Gastroesophageal sphincter (tissue), 4 donors: Measurements from ENCODE around the gene ABCC1. TPM values are rescaled to one million over a fixed set of nuclear protein-coding genes. Genes with fewer than 3 reads are reported as not detected.
A peak's percentile ranks its signal among the peaks of the same experiment; 100 is the strongest.

Experiments
- ATAC-seq: fragments of 150-250 bp; one replicate; pipeline ENCODE4 v1.9.1; 2016; ENCODE audit warnings: mild to moderate bottlenecking, moderate library complexity
- H3K27ac ChIP-seq, 4 donors: fragments of 200-600 bp; sonication (generic) in 3 of 4; 1 replicate in 3 of 4; 2 replicates in 1 of 4; pipeline ENCODE4 v1.5.1; 2016 to 2019
- H3K27me3 ChIP-seq: fragments of 200-600 bp; sonication (generic); one replicate; pipeline ENCODE4 v1.5.1; 2019
- H3K36me3 ChIP-seq, 2 donors: fragments of 200-600 bp; sonication (generic); one replicate each; pipeline ENCODE4 v1.5.1; 2019; ENCODE audit warnings: control low read depth in 1 of 2
- H3K4me1 ChIP-seq, 3 donors: fragments of 200-600 bp; sonication (generic); 1 replicate in 2 of 3; 2 replicates in 1 of 3; pipeline ENCODE4 v1.5.1; 2016 to 2019; ENCODE audit warnings: control low read depth in 2 of 3
- H3K4me3 ChIP-seq, 2 donors: fragments of 200-600 bp; sonication (generic); one replicate each; pipeline ENCODE4 v1.5.1; 2019; ENCODE audit warnings: mild to moderate bottlenecking in 1 of 2, moderate library complexity in 1 of 2
- H3K9me3 ChIP-seq, 3 donors: fragments of 200-600 bp; sonication (generic); one replicate each; pipeline ENCODE4 v1.5.1; 2017 to 2019; ENCODE audit warnings: control low read depth in 2 of 3
- EP300 ChIP-seq: sonication (generic); formaldehyde crosslinking; IDR thresholded peaks from one replicate; pipeline ENCODE4 v1.6.1; 2017; ENCODE audit warnings: antibody characterized with exemption, mild to moderate bottlenecking
- POLR2A ChIP-seq, 2 donors: fragments of 450-650 bp; IDR thresholded peaks; one replicate each; pipeline ENCODE4 v1.6.1; 2017; ENCODE audit warnings: antibody characterized with exemption in 2 of 2, mild to moderate bottlenecking in 2 of 2, moderate library complexity in 1 of 2
- POLR2AphosphoS5 ChIP-seq: sonication (generic); formaldehyde crosslinking; IDR thresholded peaks from one replicate; pipeline ENCODE4 v1.6.1; 2017; ENCODE audit warnings: antibody characterized with exemption
- WGBS, 2 donors: methylation state at CpG; one replicate each; pipeline ENCODE4 v1.1.5; 2018; ENCODE audit warnings: low coverage in 1 of 2; 5-methylcytosine and 5-hydroxymethylcytosine counted together
- total RNA-seq, 4 donors: library from RNA; depleted of rRNA; stranded (reverse); fragments of >200 nt; gene quantifications; one replicate each; pipeline ENCODE4 v1.1.0, GENCODE V29; 2016
- TF ChIP-seq, protein P1 (sequence below), 4 experiments: fragments of 200-600 bp in 2 of 4; fragments of 450-650 bp in 2 of 4; sonication (generic) in 1 of 4; IDR thresholded peaks; one replicate each; pipeline ENCODE4 v1.5.1; 2017 to 2019; ENCODE audit warnings: antibody characterized with exemption in 4 of 4, mild to moderate bottlenecking in 2 of 4, moderate library complexity in 2 of 4

ABCC1 gene
- total RNA-seq, 4 donors from 2014 or later: 50.8 to 122 (median 63.1) TPM

DNA sequence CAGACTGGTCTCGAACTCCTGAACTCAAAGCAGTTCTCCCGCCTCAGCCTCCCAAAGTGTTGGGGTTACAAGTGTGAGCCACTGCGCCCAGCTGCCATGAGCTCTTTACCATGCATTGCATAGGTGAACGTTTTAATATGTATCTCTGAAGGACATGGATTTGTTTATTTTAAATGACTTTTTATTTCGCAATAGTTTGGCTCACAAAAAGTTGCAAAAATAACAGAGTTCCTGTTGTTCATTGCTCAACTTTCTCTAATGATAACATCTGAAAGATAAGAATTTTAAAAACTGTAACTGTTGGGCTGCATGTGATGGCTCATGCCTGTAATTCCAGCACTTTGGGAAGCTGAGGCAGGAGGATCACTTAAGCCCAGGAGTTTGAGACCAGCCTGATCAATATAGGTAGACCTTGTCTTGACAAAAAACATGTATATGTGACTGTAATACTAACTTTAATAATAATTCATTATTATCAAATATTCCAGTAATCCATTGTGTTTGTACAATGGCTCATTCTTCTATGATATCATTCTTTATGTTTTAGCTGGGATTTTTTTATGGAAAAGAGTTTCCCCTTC lies 80.1 kb downstream of the ABCC1 start:
- no peaks in the 10 kb centered on the region for H3K9me3 ChIP-seq
- no peak overlapping the region for H3K4me3 ChIP-seq
- TF ChIP-seq, protein P1, sequence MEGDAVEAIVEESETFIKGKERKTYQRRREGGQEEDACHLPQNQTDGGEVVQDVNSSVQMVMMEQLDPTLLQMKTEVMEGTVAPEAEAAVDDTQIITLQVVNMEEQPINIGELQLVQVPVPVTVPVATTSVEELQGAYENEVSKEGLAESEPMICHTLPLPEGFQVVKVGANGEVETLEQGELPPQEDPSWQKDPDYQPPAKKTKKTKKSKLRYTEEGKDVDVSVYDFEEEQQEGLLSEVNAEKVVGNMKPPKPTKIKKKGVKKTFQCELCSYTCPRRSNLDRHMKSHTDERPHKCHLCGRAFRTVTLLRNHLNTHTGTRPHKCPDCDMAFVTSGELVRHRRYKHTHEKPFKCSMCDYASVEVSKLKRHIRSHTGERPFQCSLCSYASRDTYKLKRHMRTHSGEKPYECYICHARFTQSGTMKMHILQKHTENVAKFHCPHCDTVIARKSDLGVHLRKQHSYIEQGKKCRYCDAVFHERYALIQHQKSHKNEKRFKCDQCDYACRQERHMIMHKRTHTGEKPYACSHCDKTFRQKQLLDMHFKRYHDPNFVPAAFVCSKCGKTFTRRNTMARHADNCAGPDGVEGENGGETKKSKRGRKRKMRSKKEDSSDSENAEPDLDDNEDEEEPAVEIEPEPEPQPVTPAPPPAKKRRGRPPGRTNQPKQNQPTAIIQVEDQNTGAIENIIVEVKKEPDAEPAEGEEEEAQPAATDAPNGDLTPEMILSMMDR (IDR thresholded peaks at IDR 0.05): no peak
- no peak for TF ChIP-seq EP300
- peak; percentile 10 for TF ChIP-seq POLR2AphosphoS5
- no peak for TF ChIP-seq POLR2A (IDR thresholded peaks at IDR 0.05)
- peaks cover 0 to 36% of the 10 kb centered on the region in 2 donors for H3K36me3 ChIP-seq
- no peaks in the 10 kb centered on the region for H3K27me3 ChIP-seq
- ATAC-seq: no peak
- 43 to 66% methylated on average over 2 to 5 of the region's 5 CpGs for WGBS, 2 donors
- peaks cover 0 to 97% (median 38%) of the 10 kb centered on the region in 3 donors for H3K4me1 ChIP-seq
- H3K27ac ChIP-seq: peak overlapping the region in 3 of 4 donors; percentile 66 to 87 (median 87)

DNA sequence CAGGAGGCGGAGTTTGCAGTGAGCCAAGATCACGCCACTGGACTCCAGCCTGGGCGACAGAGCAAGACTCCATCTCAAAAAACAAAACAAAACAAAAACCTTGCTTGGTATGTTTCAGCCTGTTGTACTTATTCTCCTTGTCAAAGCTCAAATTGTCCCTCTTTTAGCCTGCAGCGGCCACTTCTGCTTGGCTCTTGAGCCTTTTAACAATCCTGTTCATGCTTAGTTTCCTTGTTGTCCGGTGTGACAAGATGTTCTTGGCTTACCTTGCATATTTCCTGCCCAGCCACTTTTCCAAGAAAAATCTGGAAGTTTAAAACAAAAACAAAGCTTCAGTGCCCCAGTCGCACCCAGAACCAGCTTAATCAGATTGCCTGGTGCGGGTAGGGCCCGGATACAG lies 81.0 kb downstream of the ABCC1 start:
- 65 to 89% methylated on average over 4 to 8 of the region's 8 CpGs for WGBS, 2 donors

DNA sequence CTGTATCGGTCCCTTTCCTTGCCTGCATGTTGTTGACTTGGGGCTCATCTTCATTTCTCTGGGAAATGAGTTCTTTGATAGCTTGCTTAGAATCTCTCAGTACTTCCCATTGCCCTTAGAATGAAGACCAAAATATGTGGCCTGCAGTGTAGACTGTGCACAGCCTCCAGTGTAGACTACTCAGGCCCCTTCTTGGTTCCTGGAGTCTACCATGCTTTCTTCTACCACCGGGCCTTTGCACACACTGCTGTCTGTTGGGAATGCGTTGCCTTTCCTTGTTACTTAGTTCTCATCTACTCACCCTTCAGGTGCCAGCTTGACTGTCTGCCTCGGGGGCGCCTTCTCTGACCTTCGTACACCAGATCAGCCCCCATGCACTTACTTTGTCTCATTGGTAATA lies 82.0 kb downstream of the ABCC1 start:
- no peak for TF ChIP-seq POLR2A (IDR thresholded peaks at IDR 0.05)
- TF ChIP-seq, protein P1 (IDR thresholded peaks at IDR 0.05): no peak
- TF ChIP-seq EP300: no peak
- TF ChIP-seq POLR2AphosphoS5: no peak
- peaks cover 0 to 80% (median 23%) of the 10 kb centered on the region in 3 donors for H3K4me1 ChIP-seq
- H3K9me3 ChIP-seq: no peaks in the 10 kb centered on the region
- no peak for ATAC-seq
- peak overlapping the region in 3 of 4 donors; percentile 26 to 87 (median 87) for H3K27ac ChIP-seq
- WGBS, 2 donors: 96 to 98% methylated on average over 6 of the region's 6 CpGs
- H3K27me3 ChIP-seq: no peaks in the 10 kb centered on the region
- H3K36me3 ChIP-seq: peaks cover 0 to 54% of the 10 kb centered on the region in 2 donors
- H3K4me3 ChIP-seq: no peak overlapping the region

More for the DNA sequence above, 81.0 kb downstream of the ABCC1 start:
- no peak for TF ChIP-seq POLR2A (IDR thresholded peaks at IDR 0.05)
- TF ChIP-seq, protein P1 (IDR thresholded peaks at IDR 0.05): no peak
- TF ChIP-seq POLR2AphosphoS5: no peak
- no peak for TF ChIP-seq EP300
- H3K9me3 ChIP-seq: no peaks in the 10 kb centered on the region
- H3K27ac ChIP-seq: peak overlapping the region in 3 of 4 donors; percentile 66 to 87 (median 87)
- H3K4me1 ChIP-seq: peaks cover 0 to 89% (median 31%) of the 10 kb centered on the region in 3 donors
- no peaks in the 10 kb centered on the region for H3K27me3 ChIP-seq
- peaks cover 0 to 45% of the 10 kb centered on the region in 2 donors for H3K36me3 ChIP-seq
- no peak overlapping the region for H3K4me3 ChIP-seq
- ATAC-seq: no peak

GRCh38 chr16:16032271-16032979 lies 83.0 kb downstream of the ABCC1 start:
- Histone ChIP-seq H3K4me1 (peaks cover 0 to 70% (median 18%) of the 10 kb centered on the region in 3 donors), H3K36me3 (peaks cover 0 to 65% of the 10 kb centered on the region in 2 donors), H3K27me3 (no peaks in the 10 kb centered on the region), H3K9me3 (no peaks in the 10 kb centered on the region), H3K4me3 (no peak overlapping the region), H3K27ac (peak overlapping the region in 2 of 4 donors; percentile 12 to 87)
- WGBS, 2 donors: 85 to 90% methylated on average over 5 of the region's 5 CpGs
- TF ChIP-seq EP300 (no peak), POLR2AphosphoS5 (no peak), POLR2A (IDR thresholded peaks at IDR 0.05) (no peak)
- TF ChIP-seq, protein P1 (IDR thresholded peaks at IDR 0.05): no peak
- no peak for ATAC-seq
